ENCODE results near the gene PIK3AP1.
"Not testable (repeated sequence)": the region's sequence is repeated elsewhere in the genome, so short reads cannot be mapped to it uniquely, and the experiment has no call there.

Gene PIK3AP1

DNA sequence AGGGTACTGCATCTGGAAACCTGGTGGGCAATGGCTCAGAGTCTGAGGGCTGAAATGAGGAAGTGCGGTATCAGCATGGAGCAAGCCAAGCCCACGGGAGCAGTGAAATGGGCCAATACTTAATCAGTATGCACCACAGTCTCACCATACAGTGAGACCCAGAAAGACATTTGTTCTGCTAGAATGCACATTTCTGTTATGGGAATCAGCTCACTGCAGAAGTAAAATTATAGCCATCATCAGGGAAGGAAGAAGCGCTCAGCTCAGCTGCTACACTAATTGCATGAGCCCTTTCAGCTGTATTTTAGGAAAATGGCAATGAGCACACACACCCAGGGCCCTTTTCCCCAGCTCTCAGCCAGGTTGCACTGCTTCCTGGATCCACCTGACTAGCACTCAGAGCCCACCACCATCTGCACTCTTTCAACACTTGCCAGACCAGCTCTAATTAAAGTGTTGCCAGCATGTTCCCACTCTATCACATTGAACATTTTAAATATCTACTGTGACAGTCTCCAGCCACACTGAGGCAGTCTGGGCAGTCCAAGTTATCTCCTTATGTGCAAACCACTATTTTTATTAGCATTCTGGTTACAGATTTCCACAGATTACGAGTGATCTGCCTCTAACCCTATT, 44.2 kb upstream of the PIK3AP1 start:
- no peak overlapping the region for H3K27ac ChIP-seq
- H3K9me3 ChIP-seq: no peaks in the 10 kb centered on the region
- no peaks in the 10 kb centered on the region for H3K27me3 ChIP-seq
- H3K36me3 ChIP-seq: no peaks in the 10 kb centered on the region
- TF ChIP-seq, protein P1, sequence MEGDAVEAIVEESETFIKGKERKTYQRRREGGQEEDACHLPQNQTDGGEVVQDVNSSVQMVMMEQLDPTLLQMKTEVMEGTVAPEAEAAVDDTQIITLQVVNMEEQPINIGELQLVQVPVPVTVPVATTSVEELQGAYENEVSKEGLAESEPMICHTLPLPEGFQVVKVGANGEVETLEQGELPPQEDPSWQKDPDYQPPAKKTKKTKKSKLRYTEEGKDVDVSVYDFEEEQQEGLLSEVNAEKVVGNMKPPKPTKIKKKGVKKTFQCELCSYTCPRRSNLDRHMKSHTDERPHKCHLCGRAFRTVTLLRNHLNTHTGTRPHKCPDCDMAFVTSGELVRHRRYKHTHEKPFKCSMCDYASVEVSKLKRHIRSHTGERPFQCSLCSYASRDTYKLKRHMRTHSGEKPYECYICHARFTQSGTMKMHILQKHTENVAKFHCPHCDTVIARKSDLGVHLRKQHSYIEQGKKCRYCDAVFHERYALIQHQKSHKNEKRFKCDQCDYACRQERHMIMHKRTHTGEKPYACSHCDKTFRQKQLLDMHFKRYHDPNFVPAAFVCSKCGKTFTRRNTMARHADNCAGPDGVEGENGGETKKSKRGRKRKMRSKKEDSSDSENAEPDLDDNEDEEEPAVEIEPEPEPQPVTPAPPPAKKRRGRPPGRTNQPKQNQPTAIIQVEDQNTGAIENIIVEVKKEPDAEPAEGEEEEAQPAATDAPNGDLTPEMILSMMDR (IDR thresholded peaks at IDR 0.05): no peak
- no peak overlapping the region for H3K4me3 ChIP-seq (ENCODE audit: low read depth in 1 of 2, low read length in 1 of 2)
- peaks cover 16 to 17% of the 10 kb centered on the region in 2 experiments for H3K4me1 ChIP-seq (ENCODE audit: control insufficient read depth in 1 of 2, insufficient read depth in 1 of 2, low read depth in 1 of 2, low read length in 1 of 2)

DNA sequence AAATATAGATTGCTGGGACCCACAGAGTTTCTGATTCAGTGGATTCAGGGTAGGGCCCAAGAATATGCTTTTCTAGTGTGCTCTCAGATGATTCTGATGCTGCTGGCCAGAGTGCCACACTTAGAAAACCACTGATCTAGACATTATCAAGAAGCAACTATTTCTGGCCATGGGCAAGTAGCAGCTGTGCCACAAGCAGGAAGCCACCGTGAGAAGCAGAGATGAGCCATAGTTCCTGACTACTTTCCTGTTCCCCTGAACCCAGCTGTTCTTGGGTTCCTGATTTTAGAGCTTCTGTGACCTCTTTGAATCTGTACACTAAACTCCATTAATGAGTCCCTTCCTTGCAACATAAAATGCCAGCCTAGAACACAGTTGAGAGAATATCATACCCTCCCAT, 38.1 kb upstream of the PIK3AP1 start:
- Histone ChIP-seq H3K9me3 (no peaks in the 10 kb centered on the region), H3K4me3 (ENCODE audit: low read depth in 1 of 2, low read length in 1 of 2) (no peak overlapping the region), H3K27ac (no peak overlapping the region), H3K4me1 (ENCODE audit: control insufficient read depth in 1 of 2, insufficient read depth in 1 of 2, low read depth in 1 of 2, low read length in 1 of 2) (peaks cover 0 to 2% of the 10 kb centered on the region in 2 experiments), H3K36me3 (no peaks in the 10 kb centered on the region), H3K27me3 (no peaks in the 10 kb centered on the region)
- TF ChIP-seq, protein P1 (IDR thresholded peaks at IDR 0.05): no peak

DNA sequence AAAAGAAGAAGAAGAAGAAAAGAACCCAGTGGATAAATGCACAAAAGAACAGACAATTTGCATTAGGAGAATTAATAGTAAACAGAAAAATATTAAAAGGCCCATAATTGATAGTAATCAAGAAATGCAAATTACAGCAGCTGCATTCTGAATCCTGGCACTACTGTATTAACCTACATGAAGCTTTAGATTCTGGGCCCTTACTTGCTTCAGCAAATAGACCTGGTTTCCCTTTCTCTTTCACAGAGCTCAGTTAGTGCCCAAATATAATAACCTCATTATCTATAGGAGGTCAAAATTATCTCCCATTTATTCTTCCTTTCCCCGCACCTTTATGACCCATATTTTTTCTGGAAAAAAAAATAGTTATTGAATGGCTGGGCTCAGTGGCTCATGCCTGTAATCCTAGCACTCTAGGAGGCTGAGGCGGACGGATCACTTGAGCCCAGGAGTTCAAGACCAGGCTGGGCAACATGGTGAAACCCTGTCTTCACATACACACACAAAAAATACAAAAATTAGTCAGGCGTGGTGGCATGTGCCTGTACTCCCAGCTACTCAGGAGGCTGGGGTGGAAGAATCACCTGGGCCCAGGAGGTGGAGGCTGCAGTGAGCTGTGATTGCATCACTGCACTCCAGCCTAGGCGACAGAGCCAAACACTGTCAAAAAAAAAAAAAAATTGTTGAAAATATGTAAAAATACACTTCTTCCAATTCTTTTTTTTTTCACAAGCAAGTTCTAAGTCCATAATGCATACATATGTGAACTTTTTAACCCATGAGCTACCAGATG, 36.0 kb upstream of the PIK3AP1 start:
- Histone ChIP-seq H3K27ac (no peak overlapping the region), H3K4me3 (ENCODE audit: low read depth in 1 of 2, low read length in 1 of 2) (no peak overlapping the region), H3K36me3 (no peaks in the 10 kb centered on the region), H3K9me3 (no peaks in the 10 kb centered on the region), H3K27me3 (no peaks in the 10 kb centered on the region), H3K4me1 (ENCODE audit: control insufficient read depth in 1 of 2, insufficient read depth in 1 of 2, low read depth in 1 of 2, low read length in 1 of 2) (peaks cover 0 to 2% of the 10 kb centered on the region in 2 experiments)
- TF ChIP-seq, protein P1 (IDR thresholded peaks at IDR 0.05): no peak

DNA sequence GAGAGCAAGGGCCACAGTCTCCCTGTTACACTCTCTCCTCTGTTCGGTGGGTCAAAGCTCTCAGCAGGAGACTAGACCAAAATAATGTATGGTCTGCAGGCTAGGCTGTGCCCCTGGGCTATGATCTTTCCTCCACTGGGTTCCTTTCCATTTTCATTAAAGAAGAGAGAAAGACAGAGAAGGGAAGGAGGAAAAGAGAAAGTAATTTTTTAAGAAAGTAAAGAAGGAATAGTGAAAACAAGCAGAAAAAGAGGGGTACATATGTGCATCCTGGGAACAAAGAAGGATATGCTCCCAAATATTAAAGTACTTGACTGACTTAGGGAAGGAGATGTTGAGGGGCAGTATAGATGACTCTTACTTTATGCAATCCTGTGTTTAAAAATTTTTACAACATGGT, 33.6 kb upstream of the PIK3AP1 start:
- H3K27me3 ChIP-seq: no peaks in the 10 kb centered on the region
- H3K9me3 ChIP-seq: no peaks in the 10 kb centered on the region
- H3K4me1 ChIP-seq (ENCODE audit: control insufficient read depth in 1 of 2, insufficient read depth in 1 of 2, low read depth in 1 of 2, low read length in 1 of 2): peaks cover 4 to 6% of the 10 kb centered on the region in 2 experiments
- no peak overlapping the region for H3K4me3 ChIP-seq (ENCODE audit: low read depth in 1 of 2, low read length in 1 of 2)
- H3K36me3 ChIP-seq: no peaks in the 10 kb centered on the region
- H3K27ac ChIP-seq: no peak overlapping the region
- TF ChIP-seq, protein P1 (IDR thresholded peaks at IDR 0.05): no peak

DNA sequence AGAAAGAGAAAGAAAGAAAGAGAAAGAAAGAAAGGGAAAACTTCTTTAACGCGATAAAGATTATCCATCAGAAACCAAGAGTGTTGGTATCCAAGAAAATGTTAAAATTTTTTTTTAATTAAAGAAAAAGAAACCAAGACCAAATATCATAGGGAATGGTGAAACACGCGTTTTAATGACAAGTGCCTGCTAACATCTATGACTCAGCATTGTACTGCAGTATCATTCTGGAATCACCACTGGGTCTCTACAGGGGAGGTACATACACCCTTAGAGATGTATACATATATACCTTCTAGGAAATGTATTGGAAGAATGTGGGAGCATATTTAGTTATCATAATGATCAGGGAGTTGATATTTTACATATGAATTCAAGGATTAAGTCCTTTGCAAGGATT, 32.1 kb upstream of the PIK3AP1 start:
- peaks cover 20% of the 10 kb centered on the region in 2 experiments for H3K4me1 ChIP-seq (ENCODE audit: control insufficient read depth in 1 of 2, insufficient read depth in 1 of 2, low read depth in 1 of 2, low read length in 1 of 2)
- H3K27me3 ChIP-seq: no peaks in the 10 kb centered on the region
- no peaks in the 10 kb centered on the region for H3K36me3 ChIP-seq
- TF ChIP-seq, protein P1 (IDR thresholded peaks at IDR 0.05): no peak
- H3K4me3 ChIP-seq (ENCODE audit: low read depth in 1 of 2, low read length in 1 of 2): no peak overlapping the region
- H3K27ac ChIP-seq: no peak overlapping the region
- no peaks in the 10 kb centered on the region for H3K9me3 ChIP-seq

DNA sequence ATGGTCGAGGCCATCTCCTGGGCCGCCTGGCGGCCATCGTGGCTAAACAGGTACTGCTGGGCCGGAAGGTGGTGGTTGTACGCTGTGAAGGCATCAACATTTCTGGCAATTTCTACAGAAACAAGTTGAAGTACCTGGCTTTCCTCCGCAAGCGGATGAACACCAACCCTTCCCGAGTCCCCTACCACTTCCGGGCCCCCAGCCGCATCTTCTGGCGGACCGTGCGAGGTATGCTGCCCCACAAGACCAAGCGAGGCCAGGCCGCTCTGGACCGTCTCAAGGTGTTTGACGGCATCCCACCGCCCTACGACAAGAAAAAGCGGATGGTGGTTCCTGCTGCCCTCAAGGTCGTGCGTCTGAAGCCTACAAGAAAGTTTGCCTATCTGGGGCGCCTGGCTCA, 30.0 kb upstream of the PIK3AP1 start:
- not testable (repeated sequence) for H3K27ac ChIP-seq, H3K36me3 ChIP-seq

More for the DNA sequence above, 30.0 kb upstream of the PIK3AP1 start:
- H3K4me1 ChIP-seq (ENCODE audit: control insufficient read depth in 1 of 2, insufficient read depth in 1 of 2, low read depth in 1 of 2, low read length in 1 of 2): peaks cover 33 to 35% of the 10 kb centered on the region in 2 experiments
- H3K9me3 ChIP-seq; H3K4me3 ChIP-seq (ENCODE audit: low read depth in 1 of 2, low read length in 1 of 2); H3K27me3 ChIP-seq: not testable (repeated sequence)

Measured in neutrophil (primary cell).